BLaER1 treated with 17β-estradiol and CSF1 and Interleukin-3, amounts not matched to agents 10 nM and 100 nM (cell line): ENCODE results near the gene CCL28.
"Not testable (repeated sequence)": the region's sequence is repeated elsewhere in the genome, so short reads cannot be mapped to it uniquely, and the experiment has no call there.

Experiments used
- H3K27ac ChIP-seq, 11 experiments: shearing (Covaris generic); formaldehyde crosslinking; 2 replicates each; pipeline ENCODE4 v1.8.1; 2022
- H3K27me3 ChIP-seq, 11 experiments: shearing (Covaris generic); formaldehyde crosslinking; 2 replicates each; pipeline ENCODE4 v1.8.1; 2022
- H3K36me3 ChIP-seq, 11 experiments: shearing (Covaris generic); formaldehyde crosslinking; 2 replicates each; pipeline ENCODE4 v1.8.1; 2022
- H3K4me1 ChIP-seq, 10 experiments: shearing (Covaris generic); formaldehyde crosslinking; 2 replicates each; pipeline ENCODE4 v1.8.1; 2022
- H3K4me2 ChIP-seq, 11 experiments: shearing (Covaris generic); formaldehyde crosslinking; 2 replicates each; pipeline ENCODE4 v1.8.1; 2022
- H3K4me3 ChIP-seq, 10 experiments: shearing (Covaris generic); formaldehyde crosslinking; 2 replicates each; pipeline ENCODE4 v1.8.1; 2022
- H3K9ac ChIP-seq, 11 experiments: shearing (Covaris generic); formaldehyde crosslinking; 2 replicates each; pipeline ENCODE4 v1.8.1; 2022
- H3K9me3 ChIP-seq, 11 experiments: shearing (Covaris generic); formaldehyde crosslinking; replicated peaks in 1 of 11; 2 replicates each; pipeline ENCODE4 v1.8.1; 2022
- H4K20me1 ChIP-seq, 11 experiments: shearing (Covaris generic); formaldehyde crosslinking; 2 replicates each; pipeline ENCODE4 v1.8.1; 2022
- Cebpa-rat ChIP-seq, 11 experiments: shearing (Covaris generic); IDR thresholded peaks; 2 replicates each; pipeline ENCODE4 v1.8.1; 2022

Gene CCL28

GRCh38 chr5:43412156-43412555 lies at the start of gene CCL28:
Gene CCL28, minus strand, starts transcription at chr5:43412391. Its CDS starts 75 bp downstream, at chr5:43412316.
- TF ChIP-seq Cebpa-rat (IDR thresholded peaks at IDR 0.05), result no peak
- Histone ChIP-seq H4K20me1 (no peaks in the 10 kb centered on the region), H3K27me3 (no peaks in the 10 kb centered on the region)

GRCh38 chr5:43461066-43461465 lies 48.9 kb upstream of the CCL28 start:
- Histone ChIP-seq H3K36me3 (peaks cover 39 to 65% (median 53%) of the 10 kb centered on the region in 11 experiments), H3K27me3 (no peaks in the 10 kb centered on the region), H3K9ac (no peak overlapping the region), H3K4me3 (no peak overlapping the region), H3K4me2 (no peak overlapping the region), H3K27ac (no peak overlapping the region), H3K4me1 (no peaks in the 10 kb centered on the region), H3K9me3 (peaks cover 59 to 75% (median 66%) of the 10 kb centered on the region in 11 experiments), H4K20me1 (no peaks in the 10 kb centered on the region)
- TF ChIP-seq Cebpa-rat (IDR thresholded peaks at IDR 0.05), result no peak

More at GRCh38 chr5:43412156-43412555, at the start of gene CCL28:
- peaks cover 0 to 4% (median 0%) of the 10 kb centered on the region in 11 experiments; a peak in 2 of 22 replicates for H3K9me3 ChIP-seq
- H3K9ac ChIP-seq, result no peak within 1 kb of the TSS
- no peak within 1 kb of the TSS for H3K4me3 ChIP-seq
- no peak within 1 kb of the TSS for H3K4me2 ChIP-seq
- no peaks in the 10 kb centered on the region for H3K36me3 ChIP-seq
- H3K4me1 ChIP-seq, result no peaks in the 10 kb centered on the region
- no peak within 1 kb of the TSS for H3K27ac ChIP-seq

GRCh38 chr5:43456556-43456955 lies 44.4 kb upstream of the CCL28 start:
- no peak for TF ChIP-seq Cebpa-rat (IDR thresholded peaks at IDR 0.05)
- Histone ChIP-seq H3K9ac (no peak overlapping the region), H3K4me3 (no peak overlapping the region), H3K9me3 (peaks cover 45 to 54% (median 50%) of the 10 kb centered on the region in 11 experiments), H3K27ac (no peak overlapping the region), H4K20me1 (no peaks in the 10 kb centered on the region), H3K36me3 (peaks cover 42 to 93% (median 53%) of the 10 kb centered on the region in 11 experiments), H3K4me2 (no peak overlapping the region), H3K4me1 (no peaks in the 10 kb centered on the region), H3K27me3 (no peaks in the 10 kb centered on the region)

GRCh38 chr5:43441575-43441974 lies 29.4 kb upstream of the CCL28 start:
- not testable (repeated sequence) for H3K4me2 ChIP-seq, H3K27me3 ChIP-seq, H3K9ac ChIP-seq, H3K27ac ChIP-seq, H4K20me1 ChIP-seq, H3K4me3 ChIP-seq
- Histone ChIP-seq H3K4me1 (peaks cover 0 to 12% (median 0%) of the 10 kb centered on the region in 10 experiments; a peak in 6 of 20 replicates), H3K36me3 (peaks cover 14 to 34% (median 24%) of the 10 kb centered on the region in 11 experiments; a peak in 20 of 22 replicates), H3K9me3 (peaks cover 14 to 45% (median 31%) of the 10 kb centered on the region in 11 experiments; a peak in 21 of 22 replicates)

GRCh38 chr5:43437062-43437660 lies 25.0 kb upstream of the CCL28 start:
- Histone ChIP-seq H3K27ac (no peak overlapping the region), H3K4me3 (no peak overlapping the region), H3K36me3 (no peaks in the 10 kb centered on the region), H4K20me1 (no peaks in the 10 kb centered on the region), H3K4me2 (no peak overlapping the region), H3K27me3 (no peaks in the 10 kb centered on the region), H3K9me3 (peaks cover 0 to 25% (median 10%) of the 10 kb centered on the region in 11 experiments; a peak in 13 of 22 replicates), H3K9ac (no peak overlapping the region), H3K4me1 (peaks cover 0 to 21% (median 7%) of the 10 kb centered on the region in 10 experiments; a peak in 10 of 20 replicates)
- no peak for TF ChIP-seq Cebpa-rat (IDR thresholded peaks at IDR 0.05)

GRCh38 chr5:43433382-43433781 lies 21.2 kb upstream of the CCL28 start:
- H3K27ac ChIP-seq, result no peak overlapping the region
- no peak for TF ChIP-seq Cebpa-rat (IDR thresholded peaks at IDR 0.05)
- H3K9ac ChIP-seq, result no peak overlapping the region
- H3K27me3 ChIP-seq, result no peaks in the 10 kb centered on the region
- H3K4me1 ChIP-seq, result peaks cover 0 to 11% (median 6%) of the 10 kb centered on the region in 10 experiments; a peak in 11 of 20 replicates
- no peak overlapping the region for H3K4me2 ChIP-seq
- no peaks in the 10 kb centered on the region for H4K20me1 ChIP-seq
- H3K9me3 ChIP-seq, result peaks cover 0 to 2% (median 0%) of the 10 kb centered on the region in 11 experiments; a peak in 1 of 22 replicates
- H3K36me3 ChIP-seq, result no peaks in the 10 kb centered on the region
- no peak overlapping the region for H3K4me3 ChIP-seq

GRCh38 chr5:43432486-43433375 lies 20.5 kb upstream of the CCL28 start:
- Histone ChIP-seq H3K27me3 (no peaks in the 10 kb centered on the region), H3K4me2 (peak overlapping the region in 4 of 11 experiments; percentile 3 to 52 (median 39); a peak in 7 of 22 replicates), H3K36me3 (no peaks in the 10 kb centered on the region), H4K20me1 (no peaks in the 10 kb centered on the region), H3K4me3 (no peak overlapping the region), H3K4me1 (peaks cover 0 to 14% (median 6%) of the 10 kb centered on the region in 10 experiments; a peak in 11 of 20 replicates), H3K9me3 (no peaks in the 10 kb centered on the region), H3K9ac (no peak overlapping the region), H3K27ac (no peak overlapping the region)
- peak in 5 of 11 experiments; percentile 22 to 47 (median 32); a peak in 3 of 22 replicates for TF ChIP-seq Cebpa-rat (IDR thresholded peaks at IDR 0.05)

GRCh38 chr5:43429706-43430105 lies 17.5 kb upstream of the CCL28 start:
- H3K4me1 ChIP-seq, result peaks cover 0 to 14% (median 6%) of the 10 kb centered on the region in 10 experiments; a peak in 11 of 20 replicates
- no peak overlapping the region for H3K27ac ChIP-seq
- no peak overlapping the region for H3K4me2 ChIP-seq
- TF ChIP-seq Cebpa-rat (IDR thresholded peaks at IDR 0.05), result no peak
- H3K9ac ChIP-seq, result no peak overlapping the region
- no peak overlapping the region for H3K4me3 ChIP-seq
- H3K36me3 ChIP-seq, result no peaks in the 10 kb centered on the region
- no peaks in the 10 kb centered on the region for H3K27me3 ChIP-seq
- no peaks in the 10 kb centered on the region for H4K20me1 ChIP-seq
- peaks cover 0 to 5% (median 0%) of the 10 kb centered on the region in 11 experiments; a peak in 1 of 22 replicates for H3K9me3 ChIP-seq

- H3K4me2 ChIP-seq, result no peak overlapping the region
- no peak overlapping the region for H3K4me3 ChIP-seq
- no peak overlapping the region for H3K27ac ChIP-seq
- no peaks in the 10 kb centered on the region for H4K20me1 ChIP-seq
- H3K9ac ChIP-seq, result no peak overlapping the region
- peaks cover 0 to 14% (median 6%) of the 10 kb centered on the region in 10 experiments; a peak in 11 of 20 replicates for H3K4me1 ChIP-seq
- no peaks in the 10 kb centered on the region for H3K27me3 ChIP-seq
- H3K9me3 ChIP-seq, result peaks cover 0 to 5% (median 0%) of the 10 kb centered on the region in 11 experiments; a peak in 1 of 22 replicates
- TF ChIP-seq Cebpa-rat (IDR thresholded peaks at IDR 0.05), result no peak
- no peaks in the 10 kb centered on the region for H3K36me3 ChIP-seq
Measured at GRCh38 chr5:43429016-43429415, 16.8 kb upstream of the CCL28 start.
